NCI-H128 (cell line): ENCODE results near the gene RYR1.
"Not testable (repeated sequence)": the region's sequence is repeated elsewhere in the genome, so short reads cannot be mapped to it uniquely, and the experiment has no call there.

Experiments used
- DNase-seq: peaks from one replicate; lab custom pipeline; 2025; ENCODE audit not compliant: unreplicated experiment; lab: John Stamatoyannopoulos, UW

RYR1 gene

GRCh38 chr19:38537071-38537936 is 103.8 kb downstream of the RYR1 start:
- DNase-seq, result no peak

- no peak for DNase-seq
Measured at GRCh38 chr19:38538386-38538785, 104.9 kb downstream of the RYR1 start.

- no peak for DNase-seq
Measured at GRCh38 chr19:38538793-38539528, 105.5 kb downstream of the RYR1 start.

DNA sequence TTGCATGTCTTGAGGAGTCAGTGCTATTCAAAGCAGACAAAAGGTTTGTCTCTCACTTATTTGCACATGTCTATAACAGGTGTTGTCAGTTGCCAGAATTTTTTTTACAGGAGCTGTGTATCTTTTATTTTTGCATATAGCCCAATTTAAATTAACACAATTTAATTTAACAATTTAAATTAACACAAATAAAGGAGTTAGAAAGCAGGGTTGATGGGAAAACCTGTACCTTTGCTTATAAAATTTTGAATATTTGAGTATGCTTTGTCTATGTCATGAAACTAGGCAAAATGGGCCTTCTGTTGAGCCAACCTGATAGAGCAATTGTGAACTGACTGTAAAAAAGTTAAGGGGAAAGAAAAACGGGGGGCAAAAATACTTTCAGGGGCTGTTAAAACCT is 106.3 kb downstream of the RYR1 start:
- DNase-seq, result no peak

DNA sequence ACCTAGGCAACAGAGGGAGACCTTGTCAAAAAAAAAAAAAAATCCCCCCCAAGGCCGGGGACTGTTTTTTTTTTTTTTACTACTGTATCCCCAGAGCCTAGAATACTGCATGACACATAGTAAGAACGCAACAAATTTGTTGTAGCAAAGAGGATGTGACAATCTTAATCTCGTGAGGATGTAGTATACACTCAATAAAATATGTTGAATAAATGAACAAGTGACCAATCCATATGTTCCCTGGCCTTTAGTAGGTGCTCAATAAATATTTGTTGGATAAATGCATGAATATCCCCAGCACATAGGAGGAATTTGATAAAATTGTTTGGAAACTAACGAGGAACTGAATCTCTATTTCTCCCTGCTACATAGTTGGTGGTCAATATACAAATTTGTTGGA is 108.5 kb downstream of the RYR1 start:
- DNase-seq, result no peak

DNA sequence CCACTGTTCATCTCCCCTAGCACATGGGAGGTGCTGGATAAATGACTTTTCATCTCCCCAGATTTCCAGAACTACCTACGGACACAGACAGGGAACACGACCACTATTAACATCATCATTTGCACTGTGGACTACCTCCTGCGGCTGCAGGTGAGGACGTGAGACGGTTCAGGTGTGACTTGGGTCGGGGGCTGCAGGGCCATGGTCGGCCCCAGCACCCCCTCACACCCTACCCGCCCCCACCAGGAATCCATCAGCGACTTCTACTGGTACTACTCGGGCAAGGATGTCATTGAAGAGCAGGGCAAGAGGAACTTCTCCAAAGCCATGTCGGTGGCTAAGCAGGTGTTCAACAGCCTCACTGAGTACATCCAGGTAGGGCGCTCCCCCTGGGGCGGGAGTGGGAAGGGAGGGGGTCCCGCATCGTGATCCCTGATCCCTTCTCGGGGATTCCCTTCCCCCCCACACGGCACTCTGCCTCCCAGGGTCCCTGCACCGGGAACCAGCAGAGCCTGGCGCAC is 109.9 kb downstream of the RYR1 start:
- no peak for DNase-seq

DNA sequence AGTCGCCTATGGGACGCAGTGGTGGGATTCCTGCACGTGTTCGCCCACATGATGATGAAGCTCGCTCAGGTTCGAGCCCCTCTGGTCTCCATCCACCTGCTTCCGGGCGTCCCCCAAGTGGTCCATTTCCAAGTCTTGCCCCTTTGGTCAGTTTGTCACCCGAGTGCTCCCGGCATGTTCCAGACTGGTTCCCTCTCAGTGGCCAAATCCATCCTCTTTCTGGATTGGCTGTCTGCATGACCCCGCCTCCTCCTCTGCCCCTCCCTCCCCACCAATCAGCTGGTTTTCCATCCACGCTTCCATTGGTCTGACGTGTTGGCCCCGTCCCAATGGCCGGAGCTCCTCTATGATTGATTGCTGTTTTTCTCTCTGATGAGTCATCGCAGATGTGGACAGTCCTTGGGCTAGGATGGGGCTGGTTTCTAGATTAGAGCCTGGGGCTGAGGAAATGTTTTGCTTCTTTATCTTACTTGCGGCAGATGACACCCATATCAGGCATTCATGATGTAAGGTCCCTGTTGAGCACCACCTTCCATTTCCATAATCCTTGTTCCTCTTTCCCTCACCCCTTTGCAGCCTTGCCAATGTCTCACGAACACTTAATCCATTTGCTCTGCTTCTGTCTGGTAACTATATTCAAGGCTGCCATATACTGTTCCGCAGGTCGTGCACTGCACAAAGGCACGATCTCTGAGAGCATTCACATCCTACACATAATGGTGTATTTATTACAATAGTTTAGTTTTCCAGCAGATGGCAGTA is 110.5 kb downstream of the RYR1 start:
- no peak for DNase-seq

DNA sequence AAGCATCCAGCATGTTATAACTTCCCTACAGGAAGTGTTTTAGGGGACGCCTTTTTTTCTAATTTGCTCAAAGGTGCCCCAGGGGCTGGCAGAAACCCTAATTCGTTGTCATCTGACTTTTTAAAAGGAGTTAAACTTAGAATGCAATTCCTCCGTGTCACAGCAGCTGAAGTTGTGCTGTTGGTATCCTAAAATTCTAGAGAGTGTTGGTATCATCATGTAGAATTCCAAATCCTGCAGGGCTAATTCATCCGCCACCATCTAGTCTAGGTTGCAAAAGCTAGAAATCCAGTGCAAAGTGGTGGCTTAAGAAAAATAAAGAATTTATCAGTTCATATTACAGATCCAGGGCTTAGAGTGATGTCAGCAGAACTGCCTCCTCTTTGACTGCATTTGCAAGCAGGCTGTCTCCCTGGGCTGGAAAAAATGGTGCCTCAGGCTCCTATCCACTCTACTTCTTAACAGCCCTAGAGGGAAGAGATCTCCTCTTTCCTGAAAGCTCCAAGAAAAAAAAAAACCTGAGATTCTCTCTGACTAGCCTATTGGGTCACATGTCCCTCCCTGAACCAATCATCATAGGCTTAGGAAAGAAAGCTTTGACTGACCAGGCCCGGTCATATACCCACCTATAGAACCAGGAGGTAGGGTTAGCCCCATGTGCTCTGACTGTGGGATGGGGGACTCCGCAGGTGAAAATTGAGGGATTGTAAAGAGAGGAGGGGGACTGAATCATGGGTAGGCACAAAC is 111.3 kb downstream of the RYR1 start:
- no peak for DNase-seq

DNA sequence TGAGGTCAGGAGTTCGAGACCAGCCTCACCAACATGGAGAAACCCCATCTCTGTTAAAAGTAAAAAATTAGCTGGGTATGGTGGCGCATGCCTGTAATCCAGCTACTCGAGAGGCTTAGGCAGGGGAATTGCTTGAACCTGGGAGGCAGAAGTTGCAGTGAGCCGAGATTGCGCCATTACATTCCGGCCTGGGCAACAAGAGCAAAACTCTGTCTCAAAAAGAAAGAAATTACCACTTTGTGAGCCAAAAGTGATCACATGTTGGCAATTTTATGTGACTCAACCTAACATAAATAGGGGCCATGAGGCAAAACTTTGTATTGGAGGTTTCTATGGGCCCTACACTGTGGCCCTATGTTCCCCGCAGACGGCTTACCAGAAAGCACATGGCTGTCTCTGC is 112.1 kb downstream of the RYR1 start:
- DNase-seq, result no peak

- DNase-seq, result no peak
Measured at GRCh38 chr19:38547421-38547820, 113.9 kb downstream of the RYR1 start.

DNA sequence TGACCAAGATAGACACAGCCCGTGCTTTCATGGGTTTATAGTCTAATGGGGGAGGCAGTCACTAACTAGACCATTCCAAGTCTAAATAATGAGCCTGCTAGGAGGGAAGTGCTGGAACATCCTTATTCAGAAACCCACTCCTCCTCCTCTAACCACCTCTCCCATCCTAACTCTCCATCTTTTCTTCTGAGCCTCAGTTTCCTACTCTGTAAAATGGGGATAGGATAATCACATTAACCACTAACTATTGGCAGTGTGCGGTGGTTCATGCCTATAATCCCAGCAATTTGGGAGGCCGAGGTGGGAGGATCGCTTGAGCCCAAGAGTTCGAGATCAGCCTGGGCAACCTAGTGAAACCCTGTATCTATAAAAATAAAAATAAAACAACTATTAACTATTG is 115.6 kb downstream of the RYR1 start:
- no peak for DNase-seq

- no peak for DNase-seq
Measured at GRCh38 chr19:38549942-38550341, 116.5 kb downstream of the RYR1 start.

DNA sequence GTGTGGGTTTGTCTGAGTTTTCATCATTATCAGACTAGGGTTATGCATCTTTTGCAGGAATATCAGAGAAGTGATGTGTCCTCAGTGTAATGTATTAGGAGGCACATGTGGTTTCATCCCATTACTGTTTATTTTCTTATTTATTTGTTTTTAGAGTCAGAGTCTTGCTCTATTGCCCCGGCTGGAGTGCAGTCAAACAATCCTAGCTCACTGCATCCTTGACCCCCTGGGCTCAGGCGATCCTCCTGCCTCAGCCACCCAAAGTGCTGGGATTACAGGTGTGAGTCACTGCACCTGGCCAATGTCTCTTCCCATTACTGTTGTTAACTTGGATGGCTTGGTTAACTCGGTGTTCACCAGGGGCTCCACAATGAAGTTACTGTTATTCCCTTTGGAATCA is 116.9 kb downstream of the RYR1 start:
- no peak for DNase-seq

GRCh38 chr19:38551450-38551813 is 117.9 kb downstream of the RYR1 start:
- no peak for DNase-seq

- not testable (repeated sequence) for DNase-seq
Measured at GRCh38 chr19:38553239-38553638, 119.7 kb downstream of the RYR1 start.

DNA sequence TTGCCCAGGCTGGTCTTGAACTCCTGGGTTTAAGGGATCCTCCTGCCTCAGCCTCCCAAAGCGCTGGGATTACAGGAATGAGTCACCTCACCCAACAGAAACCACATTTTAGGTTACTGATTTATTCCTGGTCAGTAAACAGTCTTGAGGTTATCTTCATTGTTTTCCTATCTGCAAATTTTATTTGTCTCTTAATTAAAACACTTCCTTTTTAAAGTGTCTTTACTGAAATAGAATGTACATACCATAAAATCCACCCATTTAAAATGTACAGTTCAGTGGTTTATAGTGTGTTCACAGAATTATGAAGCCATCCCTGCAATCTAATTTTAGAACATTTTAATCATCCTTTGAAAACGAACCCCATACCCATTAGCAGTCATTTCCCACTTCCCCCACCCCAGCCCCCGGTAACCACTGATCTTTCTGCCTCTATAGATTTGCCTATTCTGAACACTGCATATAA is 121.2 kb downstream of the RYR1 start:
- DNase-seq, result no peak

DNA sequence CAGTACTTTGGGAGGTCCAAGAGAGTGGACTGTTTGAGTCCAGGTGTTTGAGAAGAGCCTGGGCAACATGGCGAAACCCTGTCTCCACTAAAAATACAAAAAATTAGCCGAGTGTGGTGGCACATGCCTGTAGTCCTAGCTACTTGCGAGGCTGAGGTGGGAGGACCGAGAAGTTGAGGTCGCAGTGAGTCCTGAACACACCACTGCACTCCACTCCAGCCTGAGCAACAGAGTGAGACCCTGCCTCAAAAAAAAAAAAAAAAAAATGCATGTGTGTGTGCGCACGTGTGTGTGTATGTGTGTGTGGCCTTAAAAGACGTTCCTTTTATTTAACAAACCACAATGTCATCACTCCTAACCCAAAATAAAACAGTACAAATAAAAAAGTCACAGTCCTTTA is 121.7 kb downstream of the RYR1 start:
- DNase-seq, result no peak

GRCh38 chr19:38556521-38557174 is 123.2 kb downstream of the RYR1 start:
- DNase-seq, result no peak

GRCh38 chr19:38557205-38557799 is 123.8 kb downstream of the RYR1 start:
- no peak for DNase-seq

- not testable (repeated sequence) for DNase-seq
Measured at GRCh38 chr19:38558933-38559332, 125.4 kb downstream of the RYR1 start.
